ENCODE results near the gene COMT. TPM values are rescaled to one million over a fixed set of nuclear protein-coding genes. Genes with fewer than 3 reads are reported as not detected.
"Not testable (repeated sequence)": the region's sequence is repeated elsewhere in the genome, so short reads cannot be mapped to it uniquely, and the experiment has no call there.

The COMT gene
- total RNA-seq, 1 experiment from 2014 or later = 96.0 TPM

- Mint-ChIP-seq H3K27ac (ENCODE audit: unreplicated experiment) (no peak overlapping the region), H3K4me3 (ENCODE audit: unreplicated experiment) (no peak overlapping the region), H3K36me3 (ENCODE audit: insufficient read depth, unreplicated experiment) (peaks cover 14% of the 10 kb centered on the region), H3K9me3 (ENCODE audit: unreplicated experiment) (no peaks in the 10 kb centered on the region), H3K27me3 (ENCODE audit: insufficient read depth, unreplicated experiment) (no peaks in the 10 kb centered on the region), H3K4me1 (ENCODE audit: low read depth, unreplicated experiment) (no peaks in the 10 kb centered on the region)
- no peaks in the 10 kb centered on the region for H3K36me3 ChIP-seq (ENCODE audit: control insufficient read depth, insufficient read depth, low read length)
- H3K9me3 ChIP-seq = no peaks in the 10 kb centered on the region
- H3K4me1 ChIP-seq = no peaks in the 10 kb centered on the region
- POLR2A ChIA-PET = no interaction called here
- CTCF ChIA-PET = interaction anchor here (0.5 kb wide), 1 partner anchor 217 kb away, joined by 3 read pairs; no protein-coding TSS in a partner anchor
- H3K27me3 ChIP-seq (replicated peaks; ENCODE audit: control insufficient read depth, insufficient read depth, low read length) = no peaks in the 10 kb centered on the region
- no TSS peak for BruUV-seq (replicated peaks)
- no peak for TF ChIP-seq CTCF (IDR thresholded peaks at IDR 0.05; ENCODE audit: insufficient read depth in 1 of 2, low read depth in 1 of 2, low read length in 1 of 2, severe bottlenecking in 1 of 2, unreplicated experiment in 1 of 2)
- no peak for DNase-seq
- intact Hi-C loops (cut with micrococcal nuclease; ENCODE audit: unreplicated experiment) = no loop called here
- H3K4me3 ChIP-seq (ENCODE audit: low read depth, low read length) = no peak overlapping the region
Observed at GRCh38 chr22:19919701-19920363, 21.7 kb upstream of the COMT start.

DNA sequence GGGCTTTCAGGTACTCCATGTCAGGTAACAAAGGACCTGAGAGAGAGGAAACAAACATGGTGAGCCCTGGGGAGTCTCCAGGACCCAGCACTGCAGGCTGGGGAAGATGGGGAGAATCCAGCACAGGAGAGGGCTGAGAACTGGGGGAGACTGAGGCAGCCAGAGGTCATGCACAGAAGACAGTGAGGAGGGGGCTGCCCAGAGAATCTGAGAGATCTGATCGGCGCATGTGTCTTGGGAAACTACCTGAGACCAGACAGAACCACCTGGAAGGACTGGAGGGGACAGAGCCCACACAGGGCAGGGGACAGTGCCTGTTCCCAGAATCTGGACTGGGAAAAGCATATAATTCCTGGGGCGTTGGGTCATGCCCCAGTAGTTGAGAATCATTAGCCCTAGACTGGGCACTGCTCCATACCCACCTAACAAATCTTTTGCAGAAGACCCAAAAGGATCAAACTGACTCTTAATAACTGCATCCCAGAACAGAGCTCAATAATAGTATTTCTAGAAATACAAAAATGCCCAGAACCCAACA, 20.0 kb upstream of the COMT start:
- Mint-ChIP-seq H3K9me3 (ENCODE audit: unreplicated experiment) (no peaks in the 10 kb centered on the region), H3K27ac (ENCODE audit: unreplicated experiment) (no peak overlapping the region), H3K27me3 (ENCODE audit: insufficient read depth, unreplicated experiment) (no peaks in the 10 kb centered on the region), H3K4me3 (ENCODE audit: unreplicated experiment) (no peak overlapping the region), H3K36me3 (ENCODE audit: insufficient read depth, unreplicated experiment) (peaks cover 2% of the 10 kb centered on the region), H3K4me1 (ENCODE audit: low read depth, unreplicated experiment) (no peaks in the 10 kb centered on the region)
- no TSS peak for BruUV-seq (replicated peaks)
- ChIA-PET POLR2A (no interaction called here), CTCF (interaction anchor here (0.8 kb wide), 1 partner anchor 11 kb away, joined by 3 read pairs; no protein-coding TSS in a partner anchor)
- H3K9me3 ChIP-seq = no peaks in the 10 kb centered on the region
- no peaks in the 10 kb centered on the region for H3K36me3 ChIP-seq (ENCODE audit: control insufficient read depth, insufficient read depth, low read length)
- intact Hi-C loops (cut with micrococcal nuclease; ENCODE audit: unreplicated experiment) = no loop called here
- H3K27me3 ChIP-seq (replicated peaks; ENCODE audit: control insufficient read depth, insufficient read depth, low read length) = no peaks in the 10 kb centered on the region
- no peak for DNase-seq
- H3K4me1 ChIP-seq = no peaks in the 10 kb centered on the region
- no peak for TF ChIP-seq CTCF (IDR thresholded peaks at IDR 0.05; ENCODE audit: insufficient read depth in 1 of 2, low read depth in 1 of 2, low read length in 1 of 2, severe bottlenecking in 1 of 2, unreplicated experiment in 1 of 2)
- H3K4me3 ChIP-seq (ENCODE audit: low read depth, low read length) = no peak overlapping the region

DNA sequence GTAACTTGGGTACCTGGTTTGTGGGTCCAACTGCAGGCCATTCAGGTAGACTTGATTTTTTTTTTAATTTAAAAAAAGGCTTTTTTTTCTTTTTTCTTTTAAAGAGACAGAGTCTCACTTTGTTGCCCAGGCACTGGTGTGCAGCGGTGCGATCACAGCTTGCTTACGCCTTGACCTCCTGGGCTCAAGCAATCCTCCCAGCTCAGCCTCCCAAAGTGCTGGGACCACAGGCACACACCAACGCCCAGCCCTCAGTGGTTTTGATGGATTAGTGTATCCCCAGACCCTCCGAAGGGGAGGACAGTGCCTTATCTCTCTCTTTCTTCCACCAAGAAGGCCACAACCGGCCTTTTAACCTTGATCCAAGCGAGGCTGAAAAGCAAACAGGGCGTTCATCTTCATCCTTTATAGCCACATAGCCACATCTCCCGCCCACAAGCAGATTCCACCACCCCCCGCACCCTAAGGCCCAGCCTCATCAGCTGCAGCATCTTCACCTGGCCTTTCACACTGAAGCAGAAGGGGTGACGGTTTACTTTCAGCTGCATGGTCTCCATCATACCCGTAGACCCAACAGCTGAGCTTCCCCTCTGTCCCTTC, 17.6 kb upstream of the COMT start:
- intact Hi-C loops (cut with micrococcal nuclease; ENCODE audit: unreplicated experiment) = no loop called here
- no peaks in the 10 kb centered on the region for H3K4me1 ChIP-seq
- Mint-ChIP-seq H3K4me3 (ENCODE audit: unreplicated experiment) (no peak overlapping the region), H3K9me3 (ENCODE audit: unreplicated experiment) (no peaks in the 10 kb centered on the region), H3K27me3 (ENCODE audit: insufficient read depth, unreplicated experiment) (no peaks in the 10 kb centered on the region), H3K27ac (ENCODE audit: unreplicated experiment) (no peak overlapping the region), H3K36me3 (ENCODE audit: insufficient read depth, unreplicated experiment) (no peaks in the 10 kb centered on the region), H3K4me1 (ENCODE audit: low read depth, unreplicated experiment) (no peaks in the 10 kb centered on the region)
- H3K27me3 ChIP-seq (replicated peaks; ENCODE audit: control insufficient read depth, insufficient read depth, low read length) = no peaks in the 10 kb centered on the region
- ChIA-PET POLR2A (no interaction called here), CTCF (no interaction called here)
- no TSS peak for BruUV-seq (replicated peaks)
- no peak for DNase-seq
- no peak overlapping the region for H3K4me3 ChIP-seq (ENCODE audit: low read depth, low read length)
- no peak for TF ChIP-seq CTCF (IDR thresholded peaks at IDR 0.05; ENCODE audit: insufficient read depth in 1 of 2, low read depth in 1 of 2, low read length in 1 of 2, severe bottlenecking in 1 of 2, unreplicated experiment in 1 of 2)
- no peaks in the 10 kb centered on the region for H3K9me3 ChIP-seq
- H3K36me3 ChIP-seq (ENCODE audit: control insufficient read depth, insufficient read depth, low read length) = no peaks in the 10 kb centered on the region

DNA sequence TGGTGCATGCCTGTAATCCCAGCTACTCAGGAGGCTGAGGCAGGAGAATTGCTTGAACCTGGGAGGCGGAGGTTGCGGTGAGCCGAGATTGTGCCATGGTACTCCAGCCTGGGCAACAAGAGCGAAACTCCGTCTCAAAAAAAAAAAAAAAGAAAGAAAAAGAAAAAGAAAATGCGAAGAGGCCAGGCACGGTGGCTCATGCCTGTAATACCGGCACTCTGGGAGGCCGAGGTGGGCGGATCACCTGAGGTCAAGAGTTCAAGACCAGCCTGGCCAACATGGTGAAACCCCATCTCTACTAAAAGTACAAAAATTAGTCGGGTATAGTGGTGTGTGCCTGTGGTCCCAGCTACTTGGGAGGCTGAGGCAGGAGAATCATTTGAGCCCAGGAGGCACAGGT, 15.5 kb upstream of the COMT start:
- H3K27ac Mint-ChIP-seq (ENCODE audit: unreplicated experiment); H3K27me3 Mint-ChIP-seq (ENCODE audit: insufficient read depth, unreplicated experiment); H3K9me3 Mint-ChIP-seq (ENCODE audit: unreplicated experiment); POLR2A ChIA-PET; H3K4me1 Mint-ChIP-seq (ENCODE audit: low read depth, unreplicated experiment); DNase-seq; H3K4me3 Mint-ChIP-seq (ENCODE audit: unreplicated experiment); H3K36me3 ChIP-seq (ENCODE audit: control insufficient read depth, insufficient read depth, low read length); H3K4me1 ChIP-seq; H3K9me3 ChIP-seq; intact Hi-C loops (cut with micrococcal nuclease; ENCODE audit: unreplicated experiment); H3K36me3 Mint-ChIP-seq (ENCODE audit: insufficient read depth, unreplicated experiment); CTCF ChIA-PET; BruUV-seq (replicated peaks); H3K4me3 ChIP-seq (ENCODE audit: low read depth, low read length); H3K27me3 ChIP-seq (replicated peaks; ENCODE audit: control insufficient read depth, insufficient read depth, low read length): not testable (repeated sequence)

Data from Caco-2 (cell line).